ENCODE results near the gene SEMA3B. TPM values are rescaled to one million over a fixed set of nuclear protein-coding genes. Genes with fewer than 3 reads are reported as not detected.
A peak's percentile ranks its signal among the peaks of the same experiment; 100 is the strongest.

Gene SEMA3B
- total and polyA plus RNA-seq, 12 donors, result 14.9 to 46.7 (median 21.9) TPM

DNA sequence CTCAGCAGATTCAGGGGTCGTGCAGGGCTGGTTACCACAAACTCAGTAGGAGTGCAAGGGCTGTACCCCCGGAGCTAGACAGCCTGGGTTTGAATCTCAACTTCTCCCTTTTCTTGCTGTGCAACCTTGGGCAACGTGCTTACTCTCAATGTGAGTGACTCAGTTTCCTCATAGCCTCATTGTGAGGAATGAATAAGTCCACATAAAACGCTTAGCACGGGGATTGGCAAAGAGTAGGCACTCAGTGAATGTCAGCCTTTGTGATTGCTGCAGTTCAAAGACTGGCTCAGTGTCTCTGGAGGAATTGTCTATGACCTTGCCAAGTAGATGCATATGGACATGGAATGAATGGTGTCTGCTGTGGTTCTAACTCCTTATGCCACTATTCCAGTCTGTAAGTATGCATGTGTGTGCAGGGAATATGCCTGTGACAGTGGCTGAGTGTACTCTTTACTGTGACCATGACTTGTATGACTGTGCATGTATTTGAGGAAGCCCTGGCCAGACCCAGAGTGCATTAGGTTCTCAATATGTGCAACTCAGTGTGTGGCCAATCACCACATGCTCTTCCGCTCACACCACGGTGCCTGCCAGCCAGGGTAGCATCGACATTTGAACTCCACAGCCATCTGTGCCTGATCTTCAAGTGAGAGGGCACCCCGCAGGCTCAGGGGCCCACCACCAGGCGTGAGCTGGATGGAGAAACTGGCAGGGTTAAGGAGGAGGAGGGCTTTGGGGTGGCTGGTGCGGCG is 31.2 kb downstream of the SEMA3B start:
- DNase-seq (no peak), ATAC-seq (no peak)
- peak overlapping the region; percentile 16 to 82 (median 57) for H3K4me3 ChIP-seq
- WGBS, 2 donors, result 45 to 51% methylated on average over 12 of the region's 12 CpGs
- H3K4me1 ChIP-seq, result peaks cover 22 to 59% (median 52%) of the 10 kb centered on the region in 9 donors
- H3K27me3 ChIP-seq, result no peaks in the 10 kb centered on the region
- intact Hi-C loops (cut with DNase I), result loop anchor here in 2 of 10 donors (2.0 to 5.0 kb wide), 2 partner anchors 21 to 37 kb away; no protein-coding TSS in a partner anchor
- H3K9me3 ChIP-seq, result no peaks in the 10 kb centered on the region
- TF ChIP-seq, protein P1, sequence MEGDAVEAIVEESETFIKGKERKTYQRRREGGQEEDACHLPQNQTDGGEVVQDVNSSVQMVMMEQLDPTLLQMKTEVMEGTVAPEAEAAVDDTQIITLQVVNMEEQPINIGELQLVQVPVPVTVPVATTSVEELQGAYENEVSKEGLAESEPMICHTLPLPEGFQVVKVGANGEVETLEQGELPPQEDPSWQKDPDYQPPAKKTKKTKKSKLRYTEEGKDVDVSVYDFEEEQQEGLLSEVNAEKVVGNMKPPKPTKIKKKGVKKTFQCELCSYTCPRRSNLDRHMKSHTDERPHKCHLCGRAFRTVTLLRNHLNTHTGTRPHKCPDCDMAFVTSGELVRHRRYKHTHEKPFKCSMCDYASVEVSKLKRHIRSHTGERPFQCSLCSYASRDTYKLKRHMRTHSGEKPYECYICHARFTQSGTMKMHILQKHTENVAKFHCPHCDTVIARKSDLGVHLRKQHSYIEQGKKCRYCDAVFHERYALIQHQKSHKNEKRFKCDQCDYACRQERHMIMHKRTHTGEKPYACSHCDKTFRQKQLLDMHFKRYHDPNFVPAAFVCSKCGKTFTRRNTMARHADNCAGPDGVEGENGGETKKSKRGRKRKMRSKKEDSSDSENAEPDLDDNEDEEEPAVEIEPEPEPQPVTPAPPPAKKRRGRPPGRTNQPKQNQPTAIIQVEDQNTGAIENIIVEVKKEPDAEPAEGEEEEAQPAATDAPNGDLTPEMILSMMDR (IDR thresholded peaks at IDR 0.05), result no peak
- H3K27ac ChIP-seq, result peak overlapping the region; percentile 66 to 95 (median 94)
- peaks cover 0 to 22% (median 0%) of the 10 kb centered on the region in 9 donors for H3K36me3 ChIP-seq

DNA sequence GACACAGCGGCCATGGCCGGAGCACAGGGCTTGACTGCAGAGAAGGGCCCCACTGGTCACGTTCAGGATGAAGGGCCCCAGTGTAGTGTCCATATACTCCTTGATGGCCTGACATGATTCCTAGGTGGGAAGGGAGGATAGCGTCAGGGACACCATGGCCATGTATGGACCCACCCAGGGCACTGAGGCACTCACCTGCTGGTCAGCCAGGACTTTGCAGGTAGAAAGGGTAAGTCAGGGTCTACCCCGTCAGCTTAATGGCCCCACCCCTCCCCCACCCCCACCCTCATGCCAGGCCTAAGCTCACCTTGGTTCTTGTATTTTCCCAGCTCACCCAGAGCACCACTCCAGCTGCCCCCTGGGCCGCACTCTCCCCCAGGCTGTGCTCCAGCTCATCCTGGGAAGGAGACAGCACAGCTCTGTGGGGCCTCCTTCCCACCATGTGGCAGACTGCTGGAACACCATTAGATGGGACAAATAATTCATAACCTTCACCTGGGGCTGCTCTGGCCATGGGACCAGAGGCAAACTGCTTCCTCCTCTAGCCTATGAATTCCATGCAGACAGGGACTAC is 31.8 kb downstream of the SEMA3B start:
- DNase-seq (no peak), ATAC-seq (no peak)
- Histone ChIP-seq H3K27me3 (no peaks in the 10 kb centered on the region), H3K27ac (peak overlapping the region; percentile 66 to 95 (median 94)), H3K4me1 (peaks cover 22 to 59% (median 52%) of the 10 kb centered on the region in 9 donors), H3K4me3 (peak overlapping the region in 9 of 10 donors; percentile 16 to 82 (median 63)), H3K36me3 (peaks cover 0 to 22% (median 0%) of the 10 kb centered on the region in 9 donors), H3K9me3 (no peaks in the 10 kb centered on the region)
- 87 to 91% methylated on average over 6 of the region's 6 CpGs for WGBS, 2 donors
- intact Hi-C loops (cut with DNase I), result loop anchor here in 2 of 10 donors (2.0 to 5.0 kb wide), 2 partner anchors 20 to 37 kb away; no protein-coding TSS in a partner anchor
- TF ChIP-seq, protein P1 (IDR thresholded peaks at IDR 0.05), result no peak

DNA sequence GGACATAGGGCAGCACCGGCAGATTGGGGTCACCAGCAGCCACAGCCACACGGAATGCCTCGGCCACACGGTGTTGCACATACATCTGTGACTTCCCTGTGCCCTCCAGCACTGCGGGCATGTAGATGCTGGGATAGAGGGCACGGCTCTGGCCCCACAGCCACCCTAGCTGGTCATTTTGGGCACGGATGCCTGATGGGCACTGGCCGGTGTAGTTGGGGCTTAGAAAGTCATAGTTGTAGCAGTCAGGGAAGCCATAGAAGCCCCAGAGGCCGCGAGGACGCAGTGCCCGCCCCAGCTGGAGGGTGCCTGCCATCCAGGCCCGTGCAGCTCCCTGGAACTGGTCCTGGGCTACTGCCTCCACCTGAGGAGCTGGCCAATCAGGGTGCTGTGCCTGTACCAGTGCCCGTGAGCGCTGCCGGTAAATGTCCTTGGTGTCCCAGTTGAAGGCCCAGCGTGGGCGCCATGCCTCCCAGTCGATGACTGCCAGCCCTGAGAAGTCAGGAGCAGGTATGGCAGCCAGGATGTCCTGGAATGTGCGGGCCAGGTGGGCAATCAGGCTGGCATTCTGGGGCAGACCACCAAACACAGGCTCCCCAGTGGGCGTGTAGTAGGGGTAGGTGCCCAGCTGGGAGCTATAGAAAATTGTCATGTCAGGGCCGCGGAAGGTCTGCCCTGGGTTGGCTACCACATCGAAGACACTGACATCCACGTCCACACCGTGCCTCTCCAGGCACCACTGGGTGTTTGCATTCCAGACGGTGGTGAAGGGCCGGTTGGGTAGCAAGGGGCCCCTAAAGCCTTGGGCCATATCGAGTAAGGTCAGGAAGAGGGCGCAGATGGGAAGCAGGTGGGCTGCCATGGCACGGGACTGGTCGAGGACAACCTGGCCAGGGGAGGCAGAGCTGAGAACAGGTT is 33.4 kb downstream of the SEMA3B start:
- H3K4me1 ChIP-seq, result peaks cover 22 to 59% (median 52%) of the 10 kb centered on the region in 9 donors
- TF ChIP-seq, protein P1 (IDR thresholded peaks at IDR 0.05), result no peak

More for the DNA sequence above, 33.4 kb downstream of the SEMA3B start:
- ATAC-seq (no peak), DNase-seq (no peak)
- intact Hi-C loops (cut with DNase I), result loop anchor here in 2 of 10 donors (1.0 to 5.0 kb wide), 2 partner anchors 19 to 35 kb away; no protein-coding TSS in a partner anchor
- H3K27ac ChIP-seq, result peak overlapping the region; percentile 66 to 95 (median 94)
- peak overlapping the region; percentile 45 to 82 (median 56) for H3K4me3 ChIP-seq
- H3K9me3 ChIP-seq, result no peaks in the 10 kb centered on the region
- 72 to 85% methylated on average over 32 of the region's 32 CpGs for WGBS, 2 donors
- H3K27me3 ChIP-seq, result no peaks in the 10 kb centered on the region
- H3K36me3 ChIP-seq, result peaks cover 0 to 15% (median 0%) of the 10 kb centered on the region in 9 donors

Measured in heart right ventricle (tissue), 16 donors.